B cell (primary cell): ENCODE data around the gene KTN1. TPM values are rescaled to one million over a fixed set of nuclear protein-coding genes. Genes with fewer than 3 reads are reported as not detected.

Experiments
- ATAC-seq: fragments of 200-7000 bp; cut with Tn5 transposase; one replicate; pipeline ENCODE4 v1.10.0; 2021; ENCODE audit warnings: low read depth, mild to moderate bottlenecking, moderate number of reproducible peaks, moderate library complexity
- CTCF ChIA-PET: fragments of 350-600 bp; sonication (Branson Sonifier 250); formaldehyde crosslinking; loops from one replicate; lab custom pipeline; 2021; ENCODE audit warnings: antibody characterized with exemption, inconsistent platforms; lab: Charles Lee
- POLR2A ChIA-PET: fragments of 350-600 bp; sonication (Branson Sonifier 250); formaldehyde crosslinking; loops from one replicate; lab custom pipeline; 2021; ENCODE audit warnings: antibody characterized with exemption; lab: Charles Lee
- DNase-seq: peaks from one replicate; pipeline ENCODE4 v3.0.0; 2013
- H2AFZ ChIP-seq: 2 replicates; pipeline ENCODE4 v1.6.1; 2012; ENCODE audit warnings: mild to moderate bottlenecking, low read depth, low read length; ENCODE audit not compliant: insufficient read depth, poor library complexity, severe bottlenecking
- H3K27ac ChIP-seq, 2 donors: 1 replicate in 1 of 2; 2 replicates in 1 of 2; pipeline ENCODE4 v1.5.1; 2012 to 2013; ENCODE audit warnings: low read length in 2 of 2, mild to moderate bottlenecking in 2 of 2, moderate library complexity in 1 of 2
- H3K27me3 ChIP-seq, 4 experiments: fragments of 200-600 bp in 1 of 4; sonication (generic) in 1 of 4; replicated peaks in 1 of 4; 1 replicate in 2 of 4; 2 replicates in 2 of 4; pipeline versions ENCODE4 v1.6.1 to v1.7.0; 2013 to 2016; ENCODE audit warnings: low read length in 3 of 4, mild to moderate bottlenecking in 2 of 4, mixed read lengths in 1 of 4, moderate library complexity in 1 of 4; ENCODE audit not compliant: insufficient read depth in 4 of 4, control insufficient read depth in 3 of 4; ENCODE audit errors: control extremely low read depth in 1 of 4
- H3K36me3 ChIP-seq, 2 experiments: replicated peaks in 1 of 2; 1 replicate in 1 of 2; 2 replicates in 1 of 2; pipeline versions ENCODE4 v1.6.1 to v1.7.1; 2013; ENCODE audit warnings: low read length in 1 of 2; ENCODE audit not compliant: insufficient read depth in 2 of 2, control insufficient read depth in 1 of 2; ENCODE audit errors: control extremely low read depth in 1 of 2, extremely low read depth in 1 of 2
- H3K4me1 ChIP-seq, 2 donors: fragments of 200-600 bp in 1 of 2; sonication (generic) in 1 of 2; 1 replicate in 1 of 2; 2 replicates in 1 of 2; pipeline versions ENCODE4 v1.5.1 to v1.6.1; 2013 to 2017; ENCODE audit warnings: low read length in 2 of 2; ENCODE audit not compliant: control insufficient read depth in 2 of 2, insufficient read depth in 2 of 2
- H3K4me2 ChIP-seq: replicated peaks from 2 replicates; pipeline ENCODE3; 2012; ENCODE audit warnings: mild to moderate bottlenecking, low read depth, low read length; ENCODE audit not compliant: poor library complexity, severe bottlenecking
- H3K4me3 ChIP-seq, 5 experiments: fragments of 200-600 bp in 1 of 5; sonication (generic) in 1 of 5; 1 replicate in 3 of 5; 2 replicates in 2 of 5; pipeline versions ENCODE4 v1.5.1 to v1.7.0; 2011 to 2016; ENCODE audit warnings: low read length in 4 of 5, mild to moderate bottlenecking in 4 of 5, low read depth in 2 of 5, control low read depth in 1 of 5, moderate library complexity in 1 of 5; ENCODE audit not compliant: insufficient read depth in 1 of 5; ENCODE audit errors: control extremely low read depth in 1 of 5, extremely low read depth in 1 of 5
- H3K79me2 ChIP-seq: fragments of 200-600 bp; sonication (generic); one replicate; pipeline ENCODE4 v1.6.0; 2016; ENCODE audit warnings: low read length; ENCODE audit not compliant: control insufficient read depth, insufficient read depth
- H3K9ac ChIP-seq: fragments of 200-600 bp; sonication (generic); 2 replicates; pipeline ENCODE4 v1.6.1; 2017; ENCODE audit warnings: mild to moderate bottlenecking, low read length, moderate library complexity
- H3K9me3 ChIP-seq, 3 donors: one replicate each; pipeline versions ENCODE4 v1.6.1 to v1.7.1; 2013; ENCODE audit warnings: low read length in 2 of 3; ENCODE audit not compliant: control insufficient read depth in 2 of 3, insufficient read depth in 1 of 3; ENCODE audit errors: control extremely low read depth in 1 of 3
- H4K20me1 ChIP-seq: 2 replicates; pipeline ENCODE4 v1.6.0; 2012; ENCODE audit warnings: mild to moderate bottlenecking, low read length; ENCODE audit not compliant: insufficient read depth, control insufficient read depth, poor library complexity, severe bottlenecking
- H3K27ac Mint-ChIP-seq: one replicate; pipeline ENCODE4 v1.8.0; 2021; ENCODE audit warnings: mixed read lengths
- H3K27me3 Mint-ChIP-seq: one replicate; pipeline ENCODE4 v1.8.0; 2021; ENCODE audit warnings: mixed read lengths
- H3K4me1 Mint-ChIP-seq: one replicate; pipeline ENCODE4 v1.8.0; 2021; ENCODE audit warnings: mixed read lengths
- H3K4me3 Mint-ChIP-seq: one replicate; pipeline ENCODE4 v1.8.0; 2021; ENCODE audit warnings: mixed read lengths
- H3K9me3 Mint-ChIP-seq: one replicate; pipeline ENCODE4 v1.8.0; 2022; ENCODE audit warnings: mixed read lengths; ENCODE audit not compliant: insufficient read depth
- CTCF ChIP-seq: fragments of 200-600 bp; IDR thresholded peaks from one replicate; pipeline ENCODE4 v1.8.0; 2022; ENCODE audit warnings: antibody characterized with exemption, mild to moderate bottlenecking
- EZH2 ChIP-seq: IDR thresholded peaks from 2 replicates; pipeline ENCODE4 v1.6.1; 2012; ENCODE audit warnings: borderline replicate concordance, low read depth, mild to moderate bottlenecking, moderate library complexity, low read length; ENCODE audit not compliant: insufficient read depth, poor library complexity, severe bottlenecking
- WGBS: methylation state at CpG from one replicate; pipeline ENCODE4 v1.1.5; 2013; ENCODE audit warnings: missing lambda C conversion rate; ENCODE audit not compliant: insufficient coverage; 5-methylcytosine and 5-hydroxymethylcytosine counted together
- intact Hi-C: fragments of 100-400 bp; cut with micrococcal nuclease; formaldehyde crosslinking; loops from one replicate; pipeline ENCODE4 v1.10.0; 2022
- polyA plus RNA-seq: library from polyadenylated mRNA; depleted of rRNA; stranded (reverse); fragments of >200 nt; gene quantifications from 2 replicates; pipeline ENCODE4 v1.2.3, GENCODE V29; 2012
- total RNA-seq, 2 donors: library from RNA; stranded (reverse); fragments of 120-200 nt in 1 of 2; gene quantifications; 1 replicate in 1 of 2; 2 replicates in 1 of 2; pipeline versions ENCODE4 v1.2.3 to v1.2.4, GENCODE V29; 2013 to 2022

Gene KTN1
- total and polyA plus RNA-seq, 2 donors (not counting 1 experiment from before 2014, with no cell fraction given), result 25.8 to 123 TPM

- POLR2A ChIA-PET, result no interaction called here
- Mint-ChIP-seq H3K27me3 (no peaks in the 10 kb centered on the region), H3K4me3 (no peak overlapping the region), H3K4me1 (peaks cover 53% of the 10 kb centered on the region), H3K9me3 (no peaks in the 10 kb centered on the region), H3K27ac (no peak overlapping the region)
- Histone ChIP-seq H3K79me2 (peaks cover 95% of the 10 kb centered on the region), H3K9me3 (peaks cover 0 to 5% (median 0%) of the 10 kb centered on the region in 3 donors), H3K9ac (no peak overlapping the region), H3K4me1 (peaks cover 12 to 18% of the 10 kb centered on the region in 2 donors), H3K4me3 (no peak overlapping the region), H2AFZ (no peak overlapping the region), H3K27ac (no peak overlapping the region), H4K20me1 (peaks cover 60% of the 10 kb centered on the region), H3K27me3 (no peaks in the 10 kb centered on the region), H3K36me3 (no peaks in the 10 kb centered on the region), H3K4me2 (no peak overlapping the region)
- CTCF ChIA-PET, result interaction anchor here (1.3 kb wide), 1 partner anchor 14 kb away, joined by 3 read pairs; no protein-coding TSS in a partner anchor
- ATAC-seq (no peak), DNase-seq (no peak)
- intact Hi-C loops, result loop anchor here (10.0 kb wide), 1 partner anchor 173 kb away; the partner anchor contains the start of gene ATG14
- 100% methylated on average over 1 of the region's 2 CpGs for WGBS
- TF ChIP-seq CTCF, result no peak
- no peak for TF ChIP-seq EZH2
Observed at GRCh38 chr14:55588259-55588699, 8.3 kb downstream of the KTN1 start.

GRCh38 chr14:55589171-55589570 lies 9.2 kb downstream of the KTN1 start:
- Histone ChIP-seq H3K4me2 (no peak overlapping the region), H4K20me1 (peaks cover 60% of the 10 kb centered on the region), H3K4me1 (peaks cover 3 to 9% of the 10 kb centered on the region in 2 donors), H3K79me2 (peaks cover 95% of the 10 kb centered on the region), H3K27ac (no peak overlapping the region), H3K4me3 (no peak overlapping the region), H3K36me3 (no peaks in the 10 kb centered on the region), H3K27me3 (no peaks in the 10 kb centered on the region), H3K9me3 (peaks cover 0 to 5% (median 0%) of the 10 kb centered on the region in 3 donors), H3K9ac (no peak overlapping the region), H2AFZ (no peak overlapping the region)
- TF ChIP-seq CTCF (no peak), EZH2 (no peak)
- no peaks in the 10 kb centered on the region for H3K9me3 Mint-ChIP-seq
- ChIA-PET POLR2A (no interaction called here), CTCF (interaction anchor here (0.7 kb wide), 1 partner anchor 543 kb away, joined by 3 read pairs; no protein-coding TSS in a partner anchor)
- intact Hi-C loops, result loop anchor here (10.0 kb wide), 1 partner anchor 174 kb away; the partner anchor contains the start of gene ATG14
- DNase-seq (no peak), ATAC-seq (no peak)
- H3K27me3 Mint-ChIP-seq, result no peaks in the 10 kb centered on the region
- H3K4me1 Mint-ChIP-seq, result peaks cover 59% of the 10 kb centered on the region
- no peak overlapping the region for H3K27ac Mint-ChIP-seq
- no CpG with 5 or more reads among the region's 6 CpGs for WGBS
- no peak overlapping the region for H3K4me3 Mint-ChIP-seq
